CD4-positive, CD25-positive, alpha-beta regulatory T cell (primary cell): ENCODE data around the gene SCMH1. TPM values are rescaled to one million over a fixed set of nuclear protein-coding genes. Genes with fewer than 3 reads are reported as not detected.

Experiments
- ATAC-seq, 2 donors: fragments of 150-1000 bp; cut with Tn5 transposase; one replicate each; pipeline ENCODE4 v1.10.0; 2021; ENCODE audit warnings: low read depth in 2 of 2, moderate number of reproducible peaks in 2 of 2, moderate library complexity in 1 of 2
- DNase-seq, 3 donors: peaks; one replicate each; pipeline versions ENCODE4 v3.0.0 to v3.0.0-alpha.2; 2012 to 2022; ENCODE audit warnings: mixed read lengths in 1 of 3
- H3K27ac ChIP-seq: one replicate; pipeline ENCODE4 v1.7.0; 2013; ENCODE audit warnings: mild to moderate bottlenecking, low read length; ENCODE audit not compliant: insufficient read depth, poor library complexity, severe bottlenecking
- H3K27me3 ChIP-seq: one replicate; pipeline ENCODE4 v1.7.0; 2013; ENCODE audit warnings: low read length; ENCODE audit not compliant: control insufficient read depth, insufficient read depth
- H3K36me3 ChIP-seq: one replicate; pipeline ENCODE4 v1.7.0; 2013; ENCODE audit warnings: mild to moderate bottlenecking, low read length, moderate library complexity; ENCODE audit not compliant: control insufficient read depth, insufficient read depth
- H3K4me1 ChIP-seq: 2 replicates; pipeline ENCODE4 v1.7.0; 2013; ENCODE audit warnings: mild to moderate bottlenecking, low read length; ENCODE audit not compliant: insufficient read depth, control insufficient read depth, poor library complexity, severe bottlenecking
- H3K4me3 ChIP-seq: one replicate; pipeline ENCODE4 v1.7.0; 2013; ENCODE audit warnings: low read depth, mild to moderate bottlenecking, low read length, moderate library complexity
- H3K9me3 ChIP-seq, 2 experiments: 1 replicate in 1 of 2; 2 replicates in 1 of 2; pipeline ENCODE4 v1.7.0; 2013; ENCODE audit warnings: low read length in 2 of 2, mild to moderate bottlenecking in 1 of 2, moderate library complexity in 1 of 2; ENCODE audit not compliant: control insufficient read depth in 2 of 2
- H3K27ac Mint-ChIP-seq, 3 donors: one replicate each; pipeline ENCODE4 v1.8.0; 2020 to 2022; ENCODE audit warnings: mild to moderate bottlenecking in 3 of 3, mixed read lengths in 3 of 3, moderate library complexity in 2 of 3
- H3K27me3 Mint-ChIP-seq: one replicate; pipeline ENCODE4 v1.8.0; 2022; ENCODE audit warnings: mild to moderate bottlenecking, mixed read lengths
- H3K36me3 Mint-ChIP-seq: one replicate; pipeline ENCODE4 v1.8.0; 2020; ENCODE audit warnings: mixed read lengths
- H3K4me1 Mint-ChIP-seq, 4 donors: one replicate each; pipeline ENCODE4 v1.8.0; 2020 to 2022; ENCODE audit warnings: mixed read lengths in 4 of 4, mild to moderate bottlenecking in 1 of 4
- H3K4me3 Mint-ChIP-seq, 4 donors: one replicate each; pipeline ENCODE4 v1.8.0; 2020 to 2022; ENCODE audit warnings: mild to moderate bottlenecking in 4 of 4, mixed read lengths in 4 of 4, moderate library complexity in 3 of 4
- H3K9me3 Mint-ChIP-seq, 7 donors: one replicate each; pipeline ENCODE4 v1.8.0; 2020 to 2022; ENCODE audit warnings: mixed read lengths in 7 of 7, mild to moderate bottlenecking in 3 of 7, moderate library complexity in 2 of 7
- polyA plus RNA-seq, 4 donors: library from polyadenylated mRNA; unstranded; fragments of 300-500 nt; fragmentation: Illumina TruSeq; gene quantifications; one replicate each; pipeline ENCODE4 v1.2.3, GENCODE V29; 2021
- total RNA-seq: library from RNA; stranded (reverse); gene quantifications from one replicate; pipeline ENCODE4 v1.2.3, GENCODE V29; 2022

Gene SCMH1
- total and polyA plus RNA-seq, 5 donors from 2014 or later, result 3.4 to 27.6 (median 5.5) TPM

- no peak for ATAC-seq
- H3K4me1 ChIP-seq, result no peaks in the 10 kb centered on the region
Measured at GRCh38 chr1:41160498-41161110, 81.5 kb downstream of the SCMH1 start.

GRCh38 chr1:41158966-41159365, 83.1 kb downstream of the SCMH1 start:
- Histone ChIP-seq H3K27me3 (no peaks in the 10 kb centered on the region), H3K36me3 (no peaks in the 10 kb centered on the region), H3K9me3 (no peaks in the 10 kb centered on the region), H3K27ac (no peak overlapping the region), H3K4me3 (no peak overlapping the region), H3K4me1 (no peaks in the 10 kb centered on the region)
- H3K36me3 Mint-ChIP-seq, result peaks cover 23% of the 10 kb centered on the region
- no peaks in the 10 kb centered on the region for H3K4me1 Mint-ChIP-seq
- H3K4me3 Mint-ChIP-seq, result no peak overlapping the region
- no peak for DNase-seq
- H3K27me3 Mint-ChIP-seq, result no peaks in the 10 kb centered on the region
- no peak for ATAC-seq
- H3K27ac Mint-ChIP-seq, result peak overlapping the region in 1 of 3 donors; percentile 4
- no peaks in the 10 kb centered on the region for H3K9me3 Mint-ChIP-seq

More at GRCh38 chr1:41160498-41161110, 81.5 kb downstream of the SCMH1 start:
- no peaks in the 10 kb centered on the region for H3K36me3 ChIP-seq
- H3K27me3 Mint-ChIP-seq, result no peaks in the 10 kb centered on the region
- H3K4me1 Mint-ChIP-seq, result peaks cover 0 to 2% (median under 1%) of the 10 kb centered on the region in 4 donors
- H3K9me3 Mint-ChIP-seq, result peaks cover 0 to under 1% (median 0%) of the 10 kb centered on the region in 7 donors
- H3K36me3 Mint-ChIP-seq, result peaks cover 22% of the 10 kb centered on the region
- DNase-seq, result no peak
- H3K4me3 Mint-ChIP-seq, result no peak overlapping the region
- no peak overlapping the region for H3K27ac ChIP-seq
- no peaks in the 10 kb centered on the region for H3K9me3 ChIP-seq
- H3K27ac Mint-ChIP-seq, result no peak overlapping the region
- no peak overlapping the region for H3K4me3 ChIP-seq
- H3K27me3 ChIP-seq, result no peaks in the 10 kb centered on the region

DNA sequence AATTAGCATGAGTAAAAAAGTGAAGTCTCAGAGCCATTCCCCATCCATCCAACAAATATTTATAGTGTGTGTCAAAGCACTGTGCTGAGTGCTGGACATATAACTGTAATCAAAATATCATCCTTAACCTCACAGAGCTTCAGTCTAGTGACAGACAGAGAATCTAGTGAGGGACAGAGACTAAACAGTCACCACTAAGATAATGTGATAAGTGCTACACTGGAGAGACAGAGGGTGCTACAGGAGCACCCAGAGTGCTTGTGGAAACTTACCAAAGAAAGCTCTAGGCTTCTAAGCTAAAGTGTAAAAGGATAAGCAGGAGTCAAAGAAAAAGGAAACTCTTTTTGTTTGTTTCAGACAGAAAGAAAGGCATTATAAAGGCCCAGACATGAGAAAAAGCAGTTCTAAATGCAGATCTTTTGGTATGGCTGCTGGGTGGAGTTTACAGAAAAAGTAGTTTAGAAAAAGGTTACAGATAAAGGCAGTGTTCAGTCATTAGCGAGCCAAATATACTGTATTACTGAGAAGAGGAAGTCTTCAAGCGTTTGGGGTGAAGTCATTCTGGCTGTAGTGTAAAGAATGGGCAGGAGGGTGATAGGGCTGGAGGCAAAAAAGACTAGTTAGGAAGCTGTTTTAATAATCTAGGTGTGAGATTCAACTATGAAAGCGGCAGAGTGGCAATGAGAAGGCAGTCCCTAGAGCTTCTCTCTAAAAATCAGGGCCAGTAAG, 83.8 kb downstream of the SCMH1 start:
- ATAC-seq, result no peak
- no peak overlapping the region for H3K4me3 Mint-ChIP-seq
- H3K36me3 ChIP-seq, result no peaks in the 10 kb centered on the region
- H3K27me3 ChIP-seq, result no peaks in the 10 kb centered on the region
- H3K27ac ChIP-seq, result no peak overlapping the region
- H3K36me3 Mint-ChIP-seq, result peaks cover 25% of the 10 kb centered on the region
- no peaks in the 10 kb centered on the region for H3K27me3 Mint-ChIP-seq
- H3K9me3 ChIP-seq, result no peaks in the 10 kb centered on the region
- H3K9me3 Mint-ChIP-seq, result no peaks in the 10 kb centered on the region
- no peak for DNase-seq
- no peak overlapping the region for H3K4me3 ChIP-seq
- H3K27ac Mint-ChIP-seq, result peak overlapping the region in 2 of 3 donors; percentile 1 to 4
- H3K4me1 ChIP-seq, result no peaks in the 10 kb centered on the region
- H3K4me1 Mint-ChIP-seq, result no peaks in the 10 kb centered on the region

DNA sequence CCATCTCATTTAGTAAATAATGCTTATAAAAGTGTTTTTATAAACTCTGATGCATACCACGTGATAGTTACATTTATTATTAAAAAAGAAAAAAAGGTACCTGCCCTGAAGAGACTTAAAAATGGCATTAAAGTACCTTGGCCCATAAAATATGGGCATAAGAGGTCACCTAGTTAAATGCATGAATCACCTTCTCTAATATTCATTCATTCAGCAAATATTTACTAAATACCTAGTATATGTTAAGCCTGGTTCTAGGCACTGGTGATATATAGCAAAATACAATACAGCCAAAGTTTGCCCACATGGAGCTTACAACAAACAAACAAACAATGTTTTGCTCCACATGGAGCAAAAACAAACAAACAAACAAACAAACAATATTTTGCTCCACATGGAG, 87.0 kb downstream of the SCMH1 start:
- ATAC-seq, result no peak
- Mint-ChIP-seq H3K4me3 (no peak overlapping the region), H3K36me3 (peaks cover 26% of the 10 kb centered on the region)

GRCh38 chr1:41153750-41154274, 88.3 kb downstream of the SCMH1 start:
- H3K36me3 Mint-ChIP-seq, result peaks cover 36% of the 10 kb centered on the region
- H3K4me3 ChIP-seq, result no peak overlapping the region
- no peaks in the 10 kb centered on the region for H3K9me3 Mint-ChIP-seq

More for the DNA sequence above, 87.0 kb downstream of the SCMH1 start:
- Histone ChIP-seq H3K9me3 (no peaks in the 10 kb centered on the region), H3K4me1 (no peaks in the 10 kb centered on the region), H3K36me3 (peaks cover 8% of the 10 kb centered on the region), H3K4me3 (no peak overlapping the region), H3K27ac (no peak overlapping the region), H3K27me3 (no peaks in the 10 kb centered on the region)
- no peaks in the 10 kb centered on the region for H3K27me3 Mint-ChIP-seq
- peaks cover 0 to 3% (median 0%) of the 10 kb centered on the region in 4 donors for H3K4me1 Mint-ChIP-seq
- H3K9me3 Mint-ChIP-seq, result no peaks in the 10 kb centered on the region
- no peak overlapping the region for H3K27ac Mint-ChIP-seq
- DNase-seq, result no peak

GRCh38 chr1:41152622-41153044, 89.5 kb downstream of the SCMH1 start:
- no peak overlapping the region for H3K4me3 Mint-ChIP-seq
- ATAC-seq, result no peak

More at GRCh38 chr1:41153750-41154274, 88.3 kb downstream of the SCMH1 start:
- no peaks in the 10 kb centered on the region for H3K4me1 ChIP-seq
- no peaks in the 10 kb centered on the region for H3K27me3 ChIP-seq
- peaks cover 13% of the 10 kb centered on the region for H3K36me3 ChIP-seq
- DNase-seq (no peak), ATAC-seq (no peak)
- no peaks in the 10 kb centered on the region for H3K9me3 ChIP-seq
- Mint-ChIP-seq H3K4me3 (no peak overlapping the region), H3K27me3 (no peaks in the 10 kb centered on the region), H3K27ac (no peak overlapping the region), H3K4me1 (peaks cover 0 to 3% (median 0%) of the 10 kb centered on the region in 4 donors)
- no peak overlapping the region for H3K27ac ChIP-seq

GRCh38 chr1:41151846-41152245, 90.3 kb downstream of the SCMH1 start:
- H3K27me3 Mint-ChIP-seq, result no peaks in the 10 kb centered on the region
- no peaks in the 10 kb centered on the region for H3K9me3 Mint-ChIP-seq
- no peaks in the 10 kb centered on the region for H3K27me3 ChIP-seq
- ATAC-seq (no peak), DNase-seq (no peak)
- peak overlapping the region in 1 of 3 donors; percentile 48 for H3K27ac Mint-ChIP-seq
- H3K36me3 ChIP-seq, result peaks cover 13% of the 10 kb centered on the region
- H3K4me1 Mint-ChIP-seq, result peaks cover 0 to 3% (median 0%) of the 10 kb centered on the region in 4 donors
- no peaks in the 10 kb centered on the region for H3K4me1 ChIP-seq
- H3K4me3 Mint-ChIP-seq, result no peak overlapping the region
- peaks cover 32% of the 10 kb centered on the region for H3K36me3 Mint-ChIP-seq
- no peak overlapping the region for H3K4me3 ChIP-seq
- no peaks in the 10 kb centered on the region for H3K9me3 ChIP-seq
- no peak overlapping the region for H3K27ac ChIP-seq

More at GRCh38 chr1:41152622-41153044, 89.5 kb downstream of the SCMH1 start:
- Histone ChIP-seq H3K9me3 (no peaks in the 10 kb centered on the region), H3K36me3 (peaks cover 13% of the 10 kb centered on the region), H3K27ac (no peak overlapping the region), H3K4me1 (no peaks in the 10 kb centered on the region), H3K4me3 (no peak overlapping the region), H3K27me3 (no peaks in the 10 kb centered on the region)
- Mint-ChIP-seq H3K4me1 (peaks cover 0 to 3% (median 0%) of the 10 kb centered on the region in 4 donors), H3K36me3 (peaks cover 32% of the 10 kb centered on the region), H3K9me3 (no peaks in the 10 kb centered on the region), H3K27me3 (no peaks in the 10 kb centered on the region), H3K27ac (no peak overlapping the region)
- no peak for DNase-seq
